Measurements from ENCODE around the gene GTF3C2. TPM values are rescaled to one million over a fixed set of nuclear protein-coding genes. Genes with fewer than 3 reads are reported as not detected.

GTF3C2 gene
- total and polyA plus RNA-seq, 9 of the 15 experiments (the other 6 are each of a cell fraction or from before 2014, with no cell fraction given) = 35.5 to 96.8 (median 53.0) TPM

- 0 out of 2 replicates have a peak, but pooled peaks have one; percentile 20 for TF ChIP-seq VEZF1 (CRISPR knock-in tag; IDR thresholded peaks at IDR 0.05)
- peak; percentile 77; the same call in 1 of the 2 replicates for TF ChIP-seq XRCC5 (IDR thresholded peaks at IDR 0.05; ENCODE audit: low read depth, low read length)
- no peak for TF ChIP-seq ZNF133 (CRISPR knock-in tag; IDR thresholded peaks at IDR 0.05)
- TF ChIP-seq NR2C2 (CRISPR knock-in tag; IDR thresholded peaks at IDR 0.05) = no peak
- peak; percentile 46; the same call in 1 of the 2 replicates for TF ChIP-seq NR2C2 (tag; IDR thresholded peaks at IDR 0.05)
- TF ChIP-seq CTCFL (IDR thresholded peaks at IDR 0.05; ENCODE audit: borderline replicate concordance, insufficient read depth, low read depth, low read length, poor library complexity, severe bottlenecking) = peak; percentile 64
- no peak for TF ChIP-seq ETS2 (tag; IDR thresholded peaks at IDR 0.05; ENCODE audit: borderline replicate concordance, poor library complexity, severe bottlenecking)
- no peak for TF ChIP-seq HMG20A (CRISPR knock-in tag; conservative IDR thresholded peaks at IDR 0.05)
- TF ChIP-seq SMARCA4 (IDR thresholded peaks at IDR 0.05) = peak; percentile 92
- TF ChIP-seq SIN3A (IDR thresholded peaks at IDR 0.05; ENCODE audit: borderline replicate concordance in 2 of 2, control insufficient read depth in 1 of 2, low read depth in 2 of 2, low read length in 2 of 2) = 0 out of 4 replicates have a peak, but pooled peaks of 1 of the 2 experiments have one; percentile 35
- TF ChIP-seq ARNT (IDR thresholded peaks at IDR 0.05) = 0 out of 4 replicates have a peak, but pooled peaks of 1 of the 2 experiments have one; percentile 48
- peak in 1 of 2 experiments; percentile 29; a peak in 1 of 4 replicates for TF ChIP-seq KDM1A (IDR thresholded peaks at IDR 0.05)
- peak in 1 of 3 experiments; percentile 11 for TF ChIP-seq YY1 (IDR thresholded peaks at IDR 0.05; ENCODE audit: borderline replicate concordance in 1 of 3, control insufficient read depth in 1 of 3, extremely low read depth in 1 of 3, insufficient read depth in 3 of 3, insufficient read length in 1 of 3, insufficient replicate concordance in 2 of 3, low read depth in 1 of 3, low read length in 2 of 3)
- no peak; the same call in 1 of the 2 replicates for TF ChIP-seq ZNF592 (IDR thresholded peaks at IDR 0.05)
- TF ChIP-seq SMARCA5 (IDR thresholded peaks at IDR 0.05) = no peak
- TF ChIP-seq RFX7 (CRISPR knock-in tag; IDR thresholded peaks at IDR 0.05) = no peak
- no peak for TF ChIP-seq SMAD3 (CRISPR knock-in tag; conservative IDR thresholded peaks at IDR 0.05)
- TF ChIP-seq BCL6 (CRISPR knock-in tag; IDR thresholded peaks at IDR 0.05) = no peak
- peak; percentile 66 for TF ChIP-seq EP400 (IDR thresholded peaks at IDR 0.05)
- no peak for TF ChIP-seq CBX5 (IDR thresholded peaks at IDR 0.05; ENCODE audit: borderline replicate concordance, low read depth)
These were observed 35.5 kb downstream of the GTF3C2 start (continued) for GRCh38 chr2:27320958-27321543.
